ENCODE data around the gene ALPP.
"Not testable (repeated sequence)": the region's sequence is repeated elsewhere in the genome, so short reads cannot be mapped to it uniquely, and the experiment has no call there.

ALPP gene

GRCh38 chr2:232377841-232378734 lies 463 bp upstream of the ALPP start:
- no peak overlapping the region for H2AFZ ChIP-seq (ENCODE audit: low read depth, low read length)
- no peak overlapping the region for H3K9ac ChIP-seq (ENCODE audit: low read depth, low read length)
- H3K4me2 ChIP-seq (ENCODE audit: insufficient read depth, low read length) = no peak overlapping the region

GRCh38 chr2:232379610-232380590 lies 1.3 kb downstream of the ALPP start:
- DNase-seq; H3K4me1 ChIP-seq (ENCODE audit: insufficient read depth, low read length); H3K9me3 ChIP-seq (ENCODE audit: insufficient read depth, low read length, severe bottlenecking); H3K79me2 ChIP-seq (ENCODE audit: insufficient read depth, low read length); H3K4me2 ChIP-seq (ENCODE audit: insufficient read depth, low read length); H2AFZ ChIP-seq (ENCODE audit: low read depth, low read length); H3K4me3 ChIP-seq (ENCODE audit: low read depth in 1 of 2, low read length in 2 of 2); ATAC-seq (ENCODE audit: insufficient read depth, low read depth); H3K36me3 ChIP-seq (ENCODE audit: insufficient read depth, low read length); H3K27me3 ChIP-seq (ENCODE audit: insufficient read depth, low read length, poor library complexity); H4K20me1 ChIP-seq (ENCODE audit: insufficient read depth, low read length); H3K9ac ChIP-seq (ENCODE audit: low read depth, low read length); H3K27ac ChIP-seq (ENCODE audit: low read length): not testable (repeated sequence)

More at GRCh38 chr2:232377841-232378734, 463 bp upstream of the ALPP start:
- H4K20me1 ChIP-seq (ENCODE audit: insufficient read depth, low read length) = no peaks in the 10 kb centered on the region
- H3K4me3 ChIP-seq (ENCODE audit: low read depth in 1 of 2, low read length in 2 of 2) = no peak overlapping the region
- no peaks in the 10 kb centered on the region for H3K79me2 ChIP-seq (ENCODE audit: insufficient read depth, low read length)
- no peaks in the 10 kb centered on the region for H3K36me3 ChIP-seq (ENCODE audit: insufficient read depth, low read length)
- no peaks in the 10 kb centered on the region for H3K9me3 ChIP-seq (ENCODE audit: insufficient read depth, low read length, severe bottlenecking)
- no peaks in the 10 kb centered on the region for H3K4me1 ChIP-seq (ENCODE audit: insufficient read depth, low read length)
- DNase-seq (no peak), ATAC-seq (ENCODE audit: insufficient read depth, low read depth) (no peak)
- TF ChIP-seq EZH2 (IDR thresholded peaks at IDR 0.05; ENCODE audit: borderline replicate concordance, low read depth, low read length, severe bottlenecking) (no peak), CTCF (IDR thresholded peaks at IDR 0.05; ENCODE audit: borderline replicate concordance, extremely low read depth, low read length, poor library complexity, severe bottlenecking) (no peak)
- H3K27me3 ChIP-seq (ENCODE audit: insufficient read depth, low read length, poor library complexity) = no peaks in the 10 kb centered on the region
- no peak overlapping the region for H3K27ac ChIP-seq (ENCODE audit: low read length)

- not testable (repeated sequence) for H3K4me3 ChIP-seq (ENCODE audit: low read depth in 1 of 2, low read length in 2 of 2); ATAC-seq (ENCODE audit: insufficient read depth, low read depth); H3K27me3 ChIP-seq (ENCODE audit: insufficient read depth, low read length, poor library complexity); H3K9ac ChIP-seq (ENCODE audit: low read depth, low read length); H2AFZ ChIP-seq (ENCODE audit: low read depth, low read length); H4K20me1 ChIP-seq (ENCODE audit: insufficient read depth, low read length); H3K79me2 ChIP-seq (ENCODE audit: insufficient read depth, low read length); H3K27ac ChIP-seq (ENCODE audit: low read length); H3K4me1 ChIP-seq (ENCODE audit: insufficient read depth, low read length); H3K36me3 ChIP-seq (ENCODE audit: insufficient read depth, low read length); H3K4me2 ChIP-seq (ENCODE audit: insufficient read depth, low read length); DNase-seq; H3K9me3 ChIP-seq (ENCODE audit: insufficient read depth, low read length, severe bottlenecking)
Observed at GRCh38 chr2:232381204-232382031, 2.9 kb downstream of the ALPP start.
